ENCODE data around the gene OR4P4. TPM values are rescaled to one million over a fixed set of nuclear protein-coding genes. Genes with fewer than 3 reads are reported as not detected.

The OR4P4 gene
- total and polyA plus RNA-seq, 4 donors = not detected

GRCh38 chr11:55648027-55648426 lies 13.1 kb downstream of the OR4P4 start, which contains the start of gene OR4S2:
OR4S2 (plus strand) TSS chr11:55648327; CDS start chr11:55650904, 2,577 bp downstream.
- Histone ChIP-seq H3K27me3 (ENCODE audit: control insufficient read depth in 3 of 3, insufficient read depth in 3 of 3, low read length in 2 of 3) (no peaks in the 10 kb centered on the region), H3K27ac (ENCODE audit: low read depth in 1 of 2, low read length in 1 of 2) (no peak within 1 kb of the TSS), H3K4me1 (ENCODE audit: control insufficient read depth in 5 of 5, insufficient read depth in 5 of 5, low read length in 5 of 5) (no peaks in the 10 kb centered on the region), H3K9me3 (ENCODE audit: control insufficient read depth in 4 of 4, insufficient read depth in 3 of 4, low read length in 3 of 4) (peaks cover 0 to 12% (median 0%) of the 10 kb centered on the region in 4 donors), H3K9ac (ENCODE audit: insufficient read depth in 1 of 2, low read length in 2 of 2) (no peak within 1 kb of the TSS), H3K36me3 (ENCODE audit: control insufficient read depth in 4 of 4, insufficient read depth in 4 of 4, low read length in 4 of 4) (no peaks in the 10 kb centered on the region), H3K4me3 (no peak within 1 kb of the TSS)
- TF ChIP-seq CTCF (IDR thresholded peaks at IDR 0.05; ENCODE audit: control extremely low read depth, extremely low read depth) = no peak
- ATAC-seq (ENCODE audit: insufficient read depth, low FRiP score) (no peak), DNase-seq (no peak)
- 70 to 75% methylated on average over 2 of the region's 2 CpGs for WGBS, 2 donors

GRCh38 chr11:55652560-55652959 lies 17.6 kb downstream of the OR4P4 start:
- no peak for TF ChIP-seq CTCF (IDR thresholded peaks at IDR 0.05; ENCODE audit: control extremely low read depth, extremely low read depth)
- 63 to 77% methylated on average over 1 of the region's 1 CpG for WGBS, 2 donors
- DNase-seq (no peak), ATAC-seq (ENCODE audit: insufficient read depth, low FRiP score) (no peak)
- Histone ChIP-seq H3K9ac (ENCODE audit: insufficient read depth in 1 of 2, low read length in 2 of 2) (no peak overlapping the region), H3K4me3 (no peak overlapping the region), H3K4me1 (ENCODE audit: control insufficient read depth in 5 of 5, insufficient read depth in 5 of 5, low read length in 5 of 5) (no peaks in the 10 kb centered on the region), H3K9me3 (ENCODE audit: control insufficient read depth in 4 of 4, insufficient read depth in 3 of 4, low read length in 3 of 4) (peaks cover 0 to 9% (median 0%) of the 10 kb centered on the region in 4 donors), H3K27me3 (ENCODE audit: control insufficient read depth in 3 of 3, insufficient read depth in 3 of 3, low read length in 2 of 3) (no peaks in the 10 kb centered on the region), H3K36me3 (ENCODE audit: control insufficient read depth in 4 of 4, insufficient read depth in 4 of 4, low read length in 4 of 4) (no peaks in the 10 kb centered on the region), H3K27ac (ENCODE audit: low read depth in 1 of 2, low read length in 1 of 2) (no peak overlapping the region)

GRCh38 chr11:55655096-55655495 lies 20.2 kb downstream of the OR4P4 start:
- Histone ChIP-seq H3K27me3 (ENCODE audit: control insufficient read depth in 3 of 3, insufficient read depth in 3 of 3, low read length in 2 of 3) (no peaks in the 10 kb centered on the region), H3K9ac (ENCODE audit: insufficient read depth in 1 of 2, low read length in 2 of 2) (no peak overlapping the region), H3K27ac (ENCODE audit: low read depth in 1 of 2, low read length in 1 of 2) (no peak overlapping the region), H3K9me3 (ENCODE audit: control insufficient read depth in 4 of 4, insufficient read depth in 3 of 4, low read length in 3 of 4) (peaks cover 0 to 14% (median 2%) of the 10 kb centered on the region in 4 donors), H3K4me3 (no peak overlapping the region), H3K4me1 (ENCODE audit: control insufficient read depth in 5 of 5, insufficient read depth in 5 of 5, low read length in 5 of 5) (no peaks in the 10 kb centered on the region), H3K36me3 (ENCODE audit: control insufficient read depth in 4 of 4, insufficient read depth in 4 of 4, low read length in 4 of 4) (no peaks in the 10 kb centered on the region)
- ATAC-seq (ENCODE audit: insufficient read depth, low FRiP score) = no peak
- TF ChIP-seq CTCF (IDR thresholded peaks at IDR 0.05; ENCODE audit: control extremely low read depth, extremely low read depth) = no peak
- no peak for DNase-seq

GRCh38 chr11:55658031-55658573 lies 23.2 kb downstream of the OR4P4 start:
- H3K4me1 ChIP-seq (ENCODE audit: control insufficient read depth in 5 of 5, insufficient read depth in 5 of 5, low read length in 5 of 5) = no peaks in the 10 kb centered on the region
- TF ChIP-seq CTCF (IDR thresholded peaks at IDR 0.05; ENCODE audit: control extremely low read depth, extremely low read depth) = no peak
- no peak overlapping the region for H3K27ac ChIP-seq (ENCODE audit: low read depth in 1 of 2, low read length in 1 of 2)
- no peak overlapping the region for H3K4me3 ChIP-seq
- WGBS, 2 donors = 71 to 85% methylated on average over 2 of the region's 2 CpGs
- peaks cover 0 to 20% (median 3%) of the 10 kb centered on the region in 4 donors for H3K9me3 ChIP-seq (ENCODE audit: control insufficient read depth in 4 of 4, insufficient read depth in 3 of 4, low read length in 3 of 4)
- DNase-seq = no peak
- ATAC-seq (ENCODE audit: insufficient read depth, low FRiP score) = no peak
- H3K9ac ChIP-seq (ENCODE audit: insufficient read depth in 1 of 2, low read length in 2 of 2) = no peak overlapping the region
- no peaks in the 10 kb centered on the region for H3K36me3 ChIP-seq (ENCODE audit: control insufficient read depth in 4 of 4, insufficient read depth in 4 of 4, low read length in 4 of 4)
- no peaks in the 10 kb centered on the region for H3K27me3 ChIP-seq (ENCODE audit: control insufficient read depth in 3 of 3, insufficient read depth in 3 of 3, low read length in 2 of 3)
